Stimulated activated CD4-positive, alpha-beta T cell treated with anti-CD3 and anti-CD28 coated beads, TNF-alpha, amount 100 ng/mL, for 24 hours (primary cell): ENCODE data around the gene DGKZ.
"Not testable (repeated sequence)": the region's sequence is repeated elsewhere in the genome, so short reads cannot be mapped to it uniquely, and the experiment has no call there.

Experiments used
- DNase-seq, 3 experiments: peaks; one replicate each; pipeline ENCODE4 v3.0.0-alpha.2; 2020; ENCODE audit warnings: low read depth in 3 of 3

DGKZ gene, protein sequence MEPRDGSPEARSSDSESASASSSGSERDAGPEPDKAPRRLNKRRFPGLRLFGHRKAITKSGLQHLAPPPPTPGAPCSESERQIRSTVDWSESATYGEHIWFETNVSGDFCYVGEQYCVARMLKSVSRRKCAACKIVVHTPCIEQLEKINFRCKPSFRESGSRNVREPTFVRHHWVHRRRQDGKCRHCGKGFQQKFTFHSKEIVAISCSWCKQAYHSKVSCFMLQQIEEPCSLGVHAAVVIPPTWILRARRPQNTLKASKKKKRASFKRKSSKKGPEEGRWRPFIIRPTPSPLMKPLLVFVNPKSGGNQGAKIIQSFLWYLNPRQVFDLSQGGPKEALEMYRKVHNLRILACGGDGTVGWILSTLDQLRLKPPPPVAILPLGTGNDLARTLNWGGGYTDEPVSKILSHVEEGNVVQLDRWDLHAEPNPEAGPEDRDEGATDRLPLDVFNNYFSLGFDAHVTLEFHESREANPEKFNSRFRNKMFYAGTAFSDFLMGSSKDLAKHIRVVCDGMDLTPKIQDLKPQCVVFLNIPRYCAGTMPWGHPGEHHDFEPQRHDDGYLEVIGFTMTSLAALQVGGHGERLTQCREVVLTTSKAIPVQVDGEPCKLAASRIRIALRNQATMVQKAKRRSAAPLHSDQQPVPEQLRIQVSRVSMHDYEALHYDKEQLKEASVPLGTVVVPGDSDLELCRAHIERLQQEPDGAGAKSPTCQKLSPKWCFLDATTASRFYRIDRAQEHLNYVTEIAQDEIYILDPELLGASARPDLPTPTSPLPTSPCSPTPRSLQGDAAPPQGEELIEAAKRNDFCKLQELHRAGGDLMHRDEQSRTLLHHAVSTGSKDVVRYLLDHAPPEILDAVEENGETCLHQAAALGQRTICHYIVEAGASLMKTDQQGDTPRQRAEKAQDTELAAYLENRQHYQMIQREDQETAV

DNA sequence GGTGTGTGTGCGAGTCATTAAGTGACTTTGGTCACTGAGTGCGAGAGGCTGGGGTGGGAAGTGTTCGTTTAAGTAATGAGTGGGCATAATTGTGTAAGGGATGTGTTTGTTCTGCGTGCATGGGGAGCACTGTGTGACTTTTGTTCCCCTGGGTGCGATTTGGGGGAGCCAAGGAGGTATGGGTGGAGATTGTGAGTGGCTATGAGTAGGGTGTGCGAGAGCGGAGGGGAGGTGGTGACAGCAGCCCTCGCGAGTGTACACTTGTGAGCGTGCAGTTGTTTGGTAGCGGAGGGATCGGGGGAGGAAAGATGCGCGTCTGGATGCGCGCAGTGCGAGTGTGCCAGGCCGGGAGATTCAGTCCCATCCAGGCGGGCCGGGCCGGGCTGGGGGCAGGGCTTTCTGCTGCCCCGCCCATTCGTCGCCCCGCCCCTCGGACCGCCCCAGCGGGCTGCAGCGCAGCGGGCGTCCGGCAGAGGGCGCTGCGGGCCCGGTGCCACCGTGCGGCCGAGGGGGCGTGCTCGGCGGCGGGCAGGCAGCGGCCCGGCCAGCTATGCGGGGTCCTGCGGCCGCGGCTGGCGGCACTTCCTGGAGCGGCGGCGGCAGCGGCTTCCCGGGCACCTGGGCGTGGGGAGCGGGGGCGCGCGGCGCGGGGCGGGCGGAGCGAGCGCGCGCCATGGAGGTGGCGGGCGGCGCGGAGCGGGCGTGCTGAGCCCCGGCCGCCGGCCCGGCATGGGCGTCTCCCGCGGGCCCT lies at the start of gene DGKZ:
Gene DGKZ, plus strand, starts transcription at position 578 of the 751 bp plus-strand sequence. CDS start 197 bp downstream, outside the sequence.
- peak; percentile 66 to 85 (median 83) for DNase-seq

DNA sequence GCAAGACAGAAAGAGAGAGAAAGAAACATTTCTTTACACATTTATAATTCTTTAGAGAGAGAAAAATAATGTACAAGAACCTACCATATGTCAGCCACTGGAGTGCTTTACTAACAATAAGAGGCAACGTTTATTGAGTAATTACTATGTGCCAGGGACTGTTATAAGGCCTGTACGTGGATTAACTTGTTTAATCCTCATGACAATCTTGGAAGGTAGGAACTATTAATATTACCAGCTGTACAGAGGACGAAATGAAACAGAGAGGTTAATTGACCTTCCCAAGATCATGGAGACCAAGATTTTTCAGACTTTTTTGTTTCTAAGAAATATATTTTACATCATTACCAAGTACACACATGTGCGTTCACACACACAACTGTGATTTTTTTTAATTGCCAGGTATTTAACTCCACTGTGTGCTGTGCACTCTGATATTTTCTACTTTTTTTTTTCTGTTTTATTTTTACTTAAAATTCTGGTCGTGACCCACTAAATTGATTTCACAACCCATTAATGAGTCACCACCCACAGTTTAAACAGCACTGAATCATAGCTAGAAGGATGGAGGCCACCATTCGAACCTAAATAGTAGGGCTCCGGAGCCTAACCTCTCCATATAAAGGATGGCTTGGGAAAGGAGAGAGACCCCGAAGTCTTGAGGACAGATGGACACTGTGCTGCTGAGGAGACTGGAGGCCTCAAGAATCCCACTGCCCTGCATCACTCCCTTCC lies 48.4 kb upstream of the DGKZ start:
- DNase-seq = no peak

DNA sequence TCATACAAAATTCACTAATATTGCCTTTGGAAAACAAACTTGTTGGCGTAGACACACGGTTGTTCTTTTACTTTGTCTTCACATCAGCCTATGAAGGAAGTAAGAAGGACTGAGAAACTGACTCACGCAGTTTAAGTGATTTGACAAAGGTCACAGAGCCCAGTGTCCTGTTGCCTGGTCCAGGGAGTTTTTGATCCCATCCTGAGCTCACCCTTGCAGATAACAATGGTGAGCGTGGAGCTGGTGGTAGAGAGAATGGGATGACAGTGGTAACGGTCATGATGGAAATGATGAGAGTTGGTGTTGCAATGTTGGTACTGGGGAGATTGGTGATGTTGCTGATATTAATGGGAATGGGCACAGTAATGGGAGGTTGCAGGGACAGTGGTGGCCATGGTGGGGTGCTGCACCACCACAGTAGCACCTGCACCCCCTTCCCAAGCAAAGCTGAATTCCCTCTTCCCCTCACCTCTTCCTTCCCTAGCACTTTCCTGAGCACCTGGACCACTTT lies 47.8 kb upstream of the DGKZ start:
- no peak for DNase-seq

DNA sequence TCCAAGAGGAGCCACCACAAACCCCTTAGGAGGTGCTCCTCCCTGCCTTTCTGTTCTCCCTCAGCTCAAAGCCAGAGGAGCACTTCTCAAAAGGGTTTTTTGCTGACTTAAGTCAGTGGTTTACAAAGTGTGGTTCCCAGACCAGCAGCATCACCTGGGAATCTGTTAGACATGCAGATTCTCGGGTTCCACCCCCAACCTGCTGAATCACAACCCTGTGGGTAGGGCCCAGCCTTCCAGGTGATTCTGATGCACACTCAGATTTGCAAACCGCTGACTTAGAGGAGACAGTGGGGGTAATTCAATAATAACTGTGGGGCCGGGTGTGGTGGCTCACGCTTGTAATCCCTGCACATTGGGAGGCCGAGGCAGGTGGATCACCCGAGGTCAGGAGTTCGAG lies 47.0 kb upstream of the DGKZ start:
- no peak for DNase-seq

DNA sequence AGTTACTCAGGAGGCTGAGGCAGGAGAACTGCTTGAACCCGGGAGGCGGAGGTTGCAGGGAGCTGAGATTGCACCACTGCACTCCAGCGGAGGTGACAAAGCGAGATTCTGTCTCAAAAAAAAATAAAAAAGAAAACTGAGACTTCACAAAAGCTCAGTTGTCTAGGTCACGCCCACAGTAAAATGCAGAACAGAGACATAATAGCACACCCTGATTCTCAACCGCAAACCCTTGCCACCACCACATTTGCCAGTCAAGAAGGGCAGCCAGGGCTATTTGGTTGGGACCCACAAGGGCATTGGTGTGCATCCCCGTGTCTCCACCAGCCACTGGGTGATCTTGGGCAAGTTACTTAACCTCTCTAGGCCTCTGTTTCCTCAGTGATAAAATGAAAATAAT lies 44.4 kb upstream of the DGKZ start:
- DNase-seq = no peak

DNA sequence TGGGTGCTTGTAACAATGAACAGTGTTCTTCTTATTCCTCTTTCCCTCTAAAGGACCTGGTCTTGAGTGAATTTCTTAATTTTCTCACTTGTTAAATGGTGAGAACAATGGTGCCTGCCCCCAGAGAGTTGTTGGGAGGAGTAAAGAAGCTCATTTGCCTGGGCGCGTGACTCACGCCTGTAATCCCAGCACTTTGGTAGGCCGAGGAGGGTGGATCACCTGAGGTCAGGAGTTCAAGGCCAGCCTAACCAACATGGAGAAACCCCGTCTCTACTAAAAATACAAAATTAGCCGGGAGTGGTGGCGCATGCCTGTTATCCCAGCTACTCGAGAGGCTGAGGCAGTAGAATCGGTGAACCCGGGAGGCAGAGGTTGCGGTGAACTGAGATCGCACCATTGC lies 43.2 kb upstream of the DGKZ start:
- DNase-seq = not testable (repeated sequence)

DNA sequence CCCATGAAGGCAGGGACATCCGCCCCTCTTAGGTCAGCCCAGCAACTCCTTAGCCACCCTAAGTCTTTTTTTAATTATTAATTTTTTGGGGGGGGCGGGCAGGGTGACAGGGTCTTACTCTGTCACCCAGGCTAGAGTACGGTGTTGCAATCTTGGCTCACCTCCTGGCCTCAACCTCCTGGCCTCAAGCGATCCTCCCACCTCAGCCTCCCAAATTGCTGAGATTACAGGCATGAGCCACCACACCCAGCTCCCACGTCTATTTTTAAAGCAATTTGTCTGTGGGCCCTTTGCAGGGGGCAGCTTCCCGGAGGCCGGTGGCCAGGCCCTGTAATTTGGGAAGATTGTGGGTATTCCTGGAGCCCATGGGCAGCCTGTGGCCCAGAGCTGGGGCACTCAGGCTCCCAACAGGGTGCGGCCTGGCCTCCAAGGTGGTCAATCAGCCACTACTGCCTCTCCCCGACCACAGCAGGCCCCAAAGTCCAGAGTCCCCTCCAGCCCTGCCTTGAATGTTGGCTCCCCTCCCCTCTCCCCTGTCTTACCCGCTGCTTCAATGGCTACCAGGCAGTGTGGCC lies 42.6 kb upstream of the DGKZ start:
- no peak for DNase-seq

DNA sequence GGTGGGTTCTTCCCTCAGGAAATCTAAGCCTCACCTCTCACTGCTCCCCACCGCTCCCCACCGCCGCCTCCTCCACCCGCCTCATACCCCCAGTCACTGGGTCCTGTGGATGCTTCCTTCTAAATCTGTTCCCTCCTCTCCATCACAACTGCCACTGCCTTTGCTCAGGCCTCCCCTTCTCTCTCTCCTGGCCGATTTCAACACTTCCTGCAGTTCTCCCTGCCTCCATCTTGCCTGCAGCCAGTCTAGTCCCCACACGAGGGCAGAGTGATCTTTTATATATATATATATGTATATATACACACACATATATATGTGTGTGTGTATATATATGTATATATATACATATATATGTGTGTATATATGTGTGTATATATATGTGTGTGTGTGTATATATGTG lies 42.0 kb upstream of the DGKZ start:
- no peak for DNase-seq

DNA sequence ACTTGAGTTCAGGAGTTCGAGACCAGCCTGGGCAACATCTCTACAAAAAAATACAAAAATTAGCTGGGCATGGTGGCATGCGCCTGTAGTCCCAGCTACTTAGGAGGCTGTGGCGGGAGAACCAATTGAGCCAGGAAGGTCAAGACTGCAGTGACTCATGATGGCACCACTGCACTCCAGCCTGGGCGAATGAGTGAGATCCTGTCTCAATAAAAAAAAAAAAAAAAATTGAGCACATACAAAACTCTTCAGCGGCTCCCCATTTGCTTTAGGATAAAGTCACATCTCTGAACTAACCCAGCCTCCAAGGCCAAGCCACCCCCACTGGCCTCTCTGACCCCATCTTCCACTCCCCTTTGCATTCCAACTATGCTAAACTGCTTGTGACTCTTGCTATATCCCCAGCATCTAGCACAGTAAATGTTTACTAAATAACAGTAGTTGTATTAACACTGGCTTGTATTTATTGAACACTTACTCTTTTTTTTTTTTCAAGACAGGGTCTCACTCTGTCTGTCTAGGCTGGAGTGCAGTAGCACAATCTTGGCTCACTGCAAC lies 40.9 kb upstream of the DGKZ start:
- no peak for DNase-seq

DNA sequence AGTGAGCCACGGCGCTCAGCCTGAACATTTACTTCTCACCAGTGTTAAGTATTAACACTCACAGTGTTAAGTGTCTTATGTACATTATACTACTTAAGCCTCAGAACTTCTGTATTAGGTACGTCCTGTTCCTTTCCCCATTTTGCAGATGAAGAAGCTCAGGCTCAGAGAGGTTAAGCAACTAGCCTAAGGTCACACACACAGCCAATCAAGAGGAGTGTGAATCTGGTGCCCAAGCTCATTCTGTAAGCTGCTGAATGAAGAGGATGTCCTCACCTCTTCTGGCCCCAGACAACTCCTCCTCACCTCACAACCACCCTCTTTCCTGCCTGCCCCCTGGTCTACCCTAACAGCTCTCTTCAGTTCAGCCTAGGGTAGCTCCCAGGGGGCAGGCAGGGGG lies 39.9 kb upstream of the DGKZ start:
- DNase-seq = no peak

DNA sequence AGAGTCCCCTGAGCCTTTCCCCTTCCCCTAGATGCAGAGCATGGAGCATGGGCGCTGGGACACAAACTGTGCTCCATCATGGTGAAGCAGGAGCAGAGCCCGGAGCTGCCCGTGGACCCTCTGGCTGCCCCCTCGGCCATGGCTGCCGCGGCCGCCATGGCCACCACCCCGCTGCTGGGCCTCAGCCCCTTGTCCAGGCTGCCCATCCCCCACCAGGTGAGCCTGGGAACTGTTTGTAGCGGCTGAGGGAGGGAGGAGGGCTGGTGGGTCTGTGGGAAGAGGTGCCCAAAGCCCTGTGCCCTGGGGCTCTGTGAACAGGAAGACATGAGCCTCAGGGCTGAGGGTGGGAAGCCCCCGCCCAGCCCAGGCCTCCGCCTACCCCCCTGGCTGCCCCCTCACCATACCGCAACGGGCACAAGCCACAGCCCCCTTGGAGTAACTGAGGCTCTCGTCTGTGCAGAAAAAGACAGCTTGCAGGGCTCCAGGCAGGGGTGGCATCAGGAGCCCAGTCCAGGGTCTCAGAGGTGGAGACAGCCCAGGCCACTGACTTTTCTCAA lies 39.4 kb upstream of the DGKZ start:
- DNase-seq = no peak

DNA sequence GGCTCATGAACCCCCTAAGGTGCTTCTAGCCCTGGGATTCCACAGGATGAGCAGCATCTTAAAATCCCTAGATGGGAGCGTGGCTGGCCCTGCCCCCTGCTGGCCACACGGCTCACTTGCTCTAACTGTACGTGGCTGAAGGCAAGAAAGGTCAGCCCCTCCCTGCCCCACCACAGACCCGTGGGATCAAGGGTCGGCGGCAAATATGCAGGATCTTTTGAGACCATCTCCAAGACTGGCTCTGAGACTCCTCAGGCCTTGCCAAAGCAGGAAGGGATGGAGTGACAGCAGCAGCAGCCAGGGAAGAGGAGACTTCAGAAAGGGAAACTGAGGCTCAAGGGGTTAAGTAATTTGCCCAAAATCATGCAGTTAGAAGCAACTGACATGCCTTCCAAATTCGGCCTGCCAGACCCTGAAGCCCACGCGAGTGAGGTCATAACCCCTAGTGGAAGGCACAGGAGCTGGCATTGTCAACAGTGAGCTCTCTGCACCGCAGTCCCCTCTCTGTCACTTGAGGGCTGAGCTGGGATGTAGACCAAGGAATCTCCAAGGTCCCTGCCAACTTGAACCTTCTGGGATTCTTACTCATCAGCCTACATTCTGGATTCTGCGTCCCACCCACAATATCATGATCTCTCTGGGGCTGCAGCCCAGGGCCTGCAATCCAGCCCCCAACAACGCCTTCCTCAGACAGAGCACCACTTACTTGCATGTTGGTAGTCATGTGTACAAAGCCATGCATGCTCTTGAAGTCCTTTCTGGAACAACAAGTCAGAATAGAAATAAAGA lies 38.4 kb upstream of the DGKZ start:
- DNase-seq = peak in 2 of 3 experiments; percentile 37 to 70

DNA sequence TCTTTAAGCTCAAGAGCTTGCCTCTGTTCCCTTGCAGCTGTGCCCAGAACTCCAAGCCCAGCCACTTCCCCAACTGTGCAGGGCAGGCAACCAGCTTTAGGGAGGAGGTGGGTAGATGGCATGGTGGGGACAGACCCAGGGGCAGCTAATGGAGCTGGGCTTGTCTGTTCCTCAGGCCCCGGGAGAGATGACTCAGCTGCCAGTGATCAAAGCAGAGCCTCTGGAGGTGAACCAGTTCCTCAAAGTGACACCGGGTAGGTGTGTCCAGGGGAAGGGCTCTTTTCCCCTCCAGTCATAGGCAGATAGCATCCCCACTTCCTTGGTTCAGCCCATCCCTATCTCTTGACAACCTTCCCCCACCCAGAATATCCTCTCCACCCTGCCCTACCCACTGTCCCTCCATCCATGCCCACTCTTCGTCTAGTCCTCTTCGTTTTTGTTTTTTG lies 37.4 kb upstream of the DGKZ start:
- DNase-seq = no peak

DNA sequence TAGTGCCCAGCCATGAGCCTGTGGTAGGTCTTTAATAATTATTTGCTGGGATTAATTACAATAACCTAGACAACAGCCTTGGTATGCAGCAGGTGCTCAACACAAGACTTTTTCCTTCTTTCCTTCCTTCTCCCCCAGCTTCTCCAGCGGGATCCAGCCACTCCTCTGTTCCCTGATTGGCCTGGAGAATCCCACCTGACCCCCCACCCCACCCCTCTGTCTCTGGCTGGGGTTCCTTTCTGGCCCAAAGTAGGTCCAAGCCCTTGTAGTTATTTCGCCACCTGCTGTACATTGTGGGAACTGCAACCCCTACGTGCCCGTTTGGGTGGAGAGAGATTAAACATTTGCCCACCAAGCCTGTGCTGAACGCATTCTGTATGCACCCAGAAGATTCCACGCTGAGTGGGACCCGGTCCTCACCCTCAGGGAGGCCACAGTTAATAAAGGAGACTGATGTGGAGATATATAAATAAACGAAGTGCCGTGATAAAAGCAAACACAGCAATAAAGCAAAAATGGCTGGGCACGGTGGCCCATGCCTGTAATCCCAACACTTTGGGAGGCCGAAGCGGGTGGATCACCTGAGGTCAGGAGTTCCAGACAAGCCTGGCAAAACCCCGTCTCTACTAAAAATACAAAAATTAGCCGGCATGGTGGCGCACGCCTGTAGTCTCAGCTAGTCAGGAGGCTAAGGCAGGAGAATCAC lies 32.1 kb upstream of the DGKZ start:
- peak in 2 of 3 experiments; percentile 67 to 76 for DNase-seq

DNA sequence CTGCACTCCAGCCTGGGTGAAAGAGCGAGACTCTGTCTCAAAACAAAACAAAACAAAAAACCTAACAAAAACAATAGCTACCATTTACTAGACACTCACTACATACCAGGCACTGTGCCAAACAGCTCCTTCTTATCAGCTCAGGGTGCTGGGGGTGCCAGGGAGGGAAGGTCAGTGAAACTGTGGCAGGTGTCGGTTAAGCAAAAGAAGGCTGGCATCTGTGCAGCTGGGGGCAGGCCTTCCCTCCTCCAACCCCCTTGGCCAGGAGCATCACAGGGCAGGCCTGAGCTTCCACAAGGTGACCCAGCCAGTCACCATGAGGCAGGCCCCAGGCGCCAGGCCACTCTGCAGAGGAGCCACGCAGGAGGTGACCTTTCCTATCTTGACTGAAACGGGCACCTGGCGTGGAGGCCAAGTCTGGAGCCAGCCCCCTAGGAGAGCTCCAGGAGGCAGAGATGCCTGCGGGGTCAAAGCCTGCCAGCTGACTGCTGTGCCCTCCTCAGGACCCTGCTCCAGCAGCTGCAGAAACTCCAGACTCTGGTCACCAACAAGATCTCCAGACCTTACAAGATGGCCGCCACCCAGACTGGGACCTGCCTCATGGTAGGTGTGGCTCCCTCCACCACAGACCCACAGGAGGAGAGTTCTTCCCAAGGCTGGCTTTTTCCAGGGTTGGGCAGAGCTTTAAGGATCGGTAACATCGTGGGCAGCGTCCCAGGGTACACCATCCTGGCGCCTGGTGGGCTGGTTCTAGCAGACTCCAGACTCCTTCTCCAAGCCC lies 31.3 kb upstream of the DGKZ start:
- DNase-seq = no peak

DNA sequence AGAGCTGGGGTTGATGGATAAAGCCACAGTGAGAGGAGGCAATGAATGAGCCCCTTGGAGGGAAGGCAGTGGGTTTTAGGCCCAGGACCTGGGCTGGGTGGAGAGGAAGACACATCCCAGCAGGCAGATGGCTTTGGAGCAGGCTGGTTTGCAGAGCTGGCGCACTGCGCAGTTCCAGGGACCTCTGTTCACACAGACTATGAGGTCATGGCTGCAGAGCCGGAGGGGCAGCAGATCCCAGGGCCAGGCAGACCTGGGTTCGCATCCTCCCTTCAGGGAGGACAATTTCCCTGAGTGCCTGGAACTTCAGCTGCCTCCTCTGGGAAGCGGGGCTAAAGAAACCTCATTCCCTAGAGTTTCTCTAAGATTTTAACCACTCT lies 28.2 kb upstream of the DGKZ start:
- no peak for DNase-seq

DNA sequence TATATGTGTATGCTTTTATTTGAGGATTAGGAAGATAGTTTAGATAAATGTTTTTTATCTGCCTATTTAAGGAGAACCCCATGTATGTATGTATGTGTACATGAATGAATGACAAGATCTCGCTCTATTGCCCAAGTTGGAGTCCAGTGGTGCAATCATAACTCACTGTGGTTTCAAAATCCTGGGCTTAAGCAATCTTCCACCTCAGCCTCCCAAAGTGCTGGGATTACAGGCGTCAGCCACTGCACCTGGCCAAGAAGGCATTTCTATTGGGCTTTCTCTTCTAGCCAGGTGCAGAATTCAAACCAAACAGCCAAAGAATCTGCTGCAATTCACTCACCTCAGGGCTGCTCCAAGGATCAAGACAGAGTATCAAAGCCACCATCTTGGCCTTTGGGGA lies 25.5 kb upstream of the DGKZ start:
- no peak for DNase-seq

DNA sequence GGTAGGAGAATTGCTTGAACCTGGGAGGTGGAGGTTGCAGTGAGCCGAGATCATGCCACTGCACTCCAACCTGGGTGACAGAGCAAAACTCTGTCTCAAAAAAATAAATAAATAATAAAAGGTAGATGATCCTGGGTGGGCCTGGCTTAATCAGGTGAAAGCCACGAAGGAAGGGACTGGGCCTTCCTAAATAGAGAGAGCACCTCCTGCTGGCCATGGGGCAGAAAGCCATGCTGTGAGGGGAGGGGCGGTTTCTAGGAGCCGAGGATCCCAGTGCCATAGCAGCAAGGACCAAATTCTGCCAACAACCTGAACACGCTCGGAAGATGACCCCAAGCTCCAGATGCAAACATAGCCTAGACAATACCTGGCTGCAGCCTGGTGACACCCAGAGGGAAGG lies 24.5 kb upstream of the DGKZ start:
- DNase-seq = no peak
